ENCODE measurements around the gene SMAD1.

Gene SMAD1

GRCh38 chr4:145503486-145504072 is 21.9 kb downstream of the SMAD1 start:
- Histone ChIP-seq H3K27ac (no peak overlapping the region), H3K4me3 (no peak overlapping the region)
- no peak for DNase-seq (ENCODE audit: low spot score)
- no peak for TF ChIP-seq CTCF (IDR thresholded peaks at IDR 0.05)

GRCh38 chr4:145505995-145506394 is 24.3 kb downstream of the SMAD1 start:
- TF ChIP-seq CTCF (IDR thresholded peaks at IDR 0.05), result no peak
- no peak for DNase-seq (ENCODE audit: low spot score)
- no peak overlapping the region for H3K4me3 ChIP-seq
- no peak overlapping the region for H3K27ac ChIP-seq

GRCh38 chr4:145507636-145508035 is 26.0 kb downstream of the SMAD1 start:
- no peak for DNase-seq (ENCODE audit: low spot score)
- no peak overlapping the region for H3K4me3 ChIP-seq
- no peak for TF ChIP-seq CTCF (IDR thresholded peaks at IDR 0.05)
- no peak overlapping the region for H3K27ac ChIP-seq

- no peak for DNase-seq (ENCODE audit: low spot score)
- Histone ChIP-seq H3K4me3 (no peak overlapping the region), H3K27ac (no peak overlapping the region)
- no peak for TF ChIP-seq CTCF (IDR thresholded peaks at IDR 0.05)
Measured at GRCh38 chr4:145511913-145512522, 30.4 kb downstream of the SMAD1 start.

GRCh38 chr4:145513020-145513621 is 31.5 kb downstream of the SMAD1 start:
- TF ChIP-seq CTCF (IDR thresholded peaks at IDR 0.05), result no peak
- Histone ChIP-seq H3K4me3 (no peak overlapping the region), H3K27ac (no peak overlapping the region)
- no peak for DNase-seq (ENCODE audit: low spot score)

GRCh38 chr4:145520172-145520571 is 38.5 kb downstream of the SMAD1 start:
- no peak overlapping the region for H3K4me3 ChIP-seq
- H3K27ac ChIP-seq, result no peak overlapping the region
- TF ChIP-seq CTCF (IDR thresholded peaks at IDR 0.05), result no peak
- DNase-seq (ENCODE audit: low spot score), result no peak

GRCh38 chr4:145521282-145521681 is 39.6 kb downstream of the SMAD1 start:
- no peak overlapping the region for H3K27ac ChIP-seq
- no peak for DNase-seq (ENCODE audit: low spot score)
- no peak overlapping the region for H3K4me3 ChIP-seq
- no peak for TF ChIP-seq CTCF (IDR thresholded peaks at IDR 0.05)

All from coronary artery (tissue), 2 donors.